Measurements from ENCODE around the gene FLRT2. TPM values are rescaled to one million over a fixed set of nuclear protein-coding genes. Genes with fewer than 3 reads are reported as not detected.
A peak's percentile ranks its signal among the peaks of the same experiment; 100 is the strongest.

FLRT2 gene
- total RNA-seq, 2 donors from 2014 or later = 6.8 to 59.1 TPM

GRCh38 chr14:85581691-85582090 lies 51.7 kb downstream of the FLRT2 start:
- Histone ChIP-seq H3K4me3 (no peak overlapping the region), H3K9me3 (no peaks in the 10 kb centered on the region), H3K27ac (no peak overlapping the region), H3K27me3 (replicated peaks; ENCODE audit: insufficient read depth) (no peaks in the 10 kb centered on the region), H3K36me3 (no peaks in the 10 kb centered on the region), H3K4me1 (replicated peaks) (no peaks in the 10 kb centered on the region)
- intact Hi-C loops (cut with DNase I) = no loop called here
- TF ChIP-seq POLR2A (IDR thresholded peaks at IDR 0.05) (no peak), POLR2AphosphoS5 (IDR thresholded peaks at IDR 0.05) (no peak), CTCF (IDR thresholded peaks at IDR 0.05) (no peak)
- no peak for DNase-seq (ENCODE audit: low spot score)
- WGBS = 68% methylated on average over 1 of the region's 1 CpG

- Histone ChIP-seq H3K27ac (no peak overlapping the region), H3K9me3 (no peaks in the 10 kb centered on the region), H3K27me3 (replicated peaks; ENCODE audit: insufficient read depth) (no peaks in the 10 kb centered on the region), H3K4me3 (no peak overlapping the region), H3K4me1 (replicated peaks) (peaks cover 2% of the 10 kb centered on the region), H3K36me3 (no peaks in the 10 kb centered on the region)
- WGBS = 60% methylated on average over 5 of the region's 5 CpGs
- intact Hi-C loops (cut with DNase I) = no loop called here
- DNase-seq (ENCODE audit: low spot score) = no peak
- TF ChIP-seq CTCF (IDR thresholded peaks at IDR 0.05) (no peak), POLR2AphosphoS5 (IDR thresholded peaks at IDR 0.05) (no peak), POLR2A (IDR thresholded peaks at IDR 0.05) (no peak)
Observed at GRCh38 chr14:85583380-85583779, 53.4 kb downstream of the FLRT2 start.

GRCh38 chr14:85584481-85584880 lies 54.5 kb downstream of the FLRT2 start:
- 43% methylated on average over 3 of the region's 6 CpGs for WGBS
- Histone ChIP-seq H3K4me1 (replicated peaks) (peaks cover 2% of the 10 kb centered on the region), H3K9me3 (no peaks in the 10 kb centered on the region), H3K27me3 (replicated peaks; ENCODE audit: insufficient read depth) (no peaks in the 10 kb centered on the region), H3K27ac (no peak overlapping the region), H3K36me3 (no peaks in the 10 kb centered on the region), H3K4me3 (no peak overlapping the region)
- intact Hi-C loops (cut with DNase I) = no loop called here
- TF ChIP-seq POLR2AphosphoS5 (IDR thresholded peaks at IDR 0.05) (no peak), CTCF (IDR thresholded peaks at IDR 0.05) (no peak), POLR2A (IDR thresholded peaks at IDR 0.05) (no peak)
- DNase-seq (ENCODE audit: low spot score) = no peak

- 23% methylated on average over 6 of the region's 6 CpGs for WGBS
- Histone ChIP-seq H3K36me3 (no peaks in the 10 kb centered on the region), H3K27me3 (replicated peaks; ENCODE audit: insufficient read depth) (no peaks in the 10 kb centered on the region), H3K4me3 (no peak overlapping the region), H3K27ac (no peak overlapping the region), H3K4me1 (replicated peaks) (peaks cover 2% of the 10 kb centered on the region), H3K9me3 (no peaks in the 10 kb centered on the region)
- TF ChIP-seq POLR2AphosphoS5 (IDR thresholded peaks at IDR 0.05) (peak; percentile 62), POLR2A (IDR thresholded peaks at IDR 0.05) (no peak)
- intact Hi-C loops (cut with DNase I) = no loop called here
- peak; percentile 39 for DNase-seq (ENCODE audit: low spot score)
Observed at GRCh38 chr14:85587151-85587711, 57.3 kb downstream of the FLRT2 start.

GRCh38 chr14:85590784-85591183 lies 60.8 kb downstream of the FLRT2 start:
- Histone ChIP-seq H3K27me3 (replicated peaks; ENCODE audit: insufficient read depth) (no peaks in the 10 kb centered on the region), H3K36me3 (no peaks in the 10 kb centered on the region), H3K27ac (no peak overlapping the region), H3K4me3 (no peak overlapping the region), H3K4me1 (replicated peaks) (peaks cover 2% of the 10 kb centered on the region), H3K9me3 (no peaks in the 10 kb centered on the region)
- no peak for DNase-seq (ENCODE audit: low spot score)
- intact Hi-C loops (cut with DNase I) = no loop called here
- TF ChIP-seq POLR2A (IDR thresholded peaks at IDR 0.05) (no peak), CTCF (IDR thresholded peaks at IDR 0.05) (no peak), POLR2AphosphoS5 (IDR thresholded peaks at IDR 0.05) (no peak)
